ENCODE measurements around the gene MAGEB6B.
"Not testable (repeated sequence)": the region's sequence is repeated elsewhere in the genome, so short reads cannot be mapped to it uniquely, and the experiment has no call there.

MAGEB6B gene

GRCh38 chrX:26160301-26160700 is at the start of gene MAGEB6B:
Gene MAGEB6B, plus strand, starts transcription at chrX:26160601. Its CDS starts 0 bp downstream, at chrX:26160601.
- DNase-seq (ENCODE audit: low read depth in 2 of 2), result no peak

- DNase-seq (ENCODE audit: low read depth in 2 of 2), result no peak
Observed at GRCh38 chrX:26138274-26138673, 22.1 kb upstream of the MAGEB6B start, which contains the start of gene MAGEB18. Gene MAGEB18, plus strand, starts transcription at chrX:26138343. Its CDS starts 643 bp downstream, at chrX:26138986.

- no peak for DNase-seq (ENCODE audit: low read depth in 2 of 2)
Observed at GRCh38 chrX:26146024-26146423, 14.4 kb upstream of the MAGEB6B start.

GRCh38 chrX:26192204-26192603 is 31.8 kb downstream of the MAGEB6B start, which contains the start of gene MAGEB6:
Gene MAGEB6, plus strand, starts transcription at chrX:26192440. Its CDS starts 1,407 bp downstream, at chrX:26193847.
- no peak for DNase-seq (ENCODE audit: low read depth in 2 of 2)

GRCh38 chrX:26203561-26203960 is 43.2 kb downstream of the MAGEB6B start:
- DNase-seq (ENCODE audit: low read depth in 2 of 2), result no peak

- not testable (repeated sequence) for DNase-seq (ENCODE audit: low read depth in 2 of 2)
Observed at GRCh38 chrX:26204717-26205116, 44.3 kb downstream of the MAGEB6B start.

- no peak for DNase-seq (ENCODE audit: low read depth in 2 of 2)
Observed at GRCh38 chrX:26208012-26208411, 47.6 kb downstream of the MAGEB6B start.
